SU-DHL-6 (cell line): ENCODE measurements around the gene OR10A4.

Experiments
- H2AFZ ChIP-seq: fragments of 200-600 bp; sonication (generic); 2 replicates; pipeline ENCODE4 v1.6.1; 2014; ENCODE audit warnings: low read depth, mild to moderate bottlenecking, moderate library complexity, mixed read lengths, antibody characterized with exemption, low read length; ENCODE audit not compliant: severe bottlenecking
- H3F3A ChIP-seq: fragments of 200-600 bp; shearing (Covaris generic); 2 replicates; pipeline ENCODE4 v1.6.0; 2016; ENCODE audit warnings: antibody characterized with exemption, mild to moderate bottlenecking; ENCODE audit not compliant: insufficient read depth
- H3K27ac ChIP-seq: fragments of 200-600 bp; sonication (generic); 2 replicates; pipeline ENCODE4 v1.5.1; 2016; ENCODE audit warnings: low read depth, mild to moderate bottlenecking, low read length, moderate library complexity, mixed read lengths
- H3K27me3 ChIP-seq: fragments of 200-600 bp; sonication (generic), shearing (Covaris generic); 2 replicates; pipeline ENCODE4 v1.6.0; 2014; ENCODE audit warnings: mild to moderate bottlenecking, low read length
- H3K36me3 ChIP-seq: fragments of 200-600 bp; sonication (generic); 2 replicates; pipeline ENCODE4 v1.6.1; 2014; ENCODE audit warnings: mild to moderate bottlenecking, low read length, mixed read lengths
- H3K4me2 ChIP-seq: fragments of 300-600, 200-600 bp; shearing (Covaris generic), sonication (generic); 2 replicates; pipeline ENCODE4 v1.6.0; 2014; ENCODE audit warnings: low read length, low read depth, mild to moderate bottlenecking; ENCODE audit not compliant: poor library complexity, severe bottlenecking
- H3K4me3 ChIP-seq: fragments of 200-600 bp; sonication (generic); 2 replicates; pipeline ENCODE4 v1.5.1; 2014; ENCODE audit warnings: antibody characterized with exemption, low read length, mild to moderate bottlenecking, mixed read lengths; ENCODE audit not compliant: insufficient read depth, poor library complexity, severe bottlenecking
- H3K79me2 ChIP-seq: fragments of 200-600 bp; sonication (generic); 2 replicates; pipeline ENCODE4 v1.6.1; 2014; ENCODE audit warnings: mild to moderate bottlenecking, low read length, moderate library complexity; ENCODE audit not compliant: insufficient read depth
- H3K9ac ChIP-seq: fragments of 200-600 bp; sonication (generic); 2 replicates; pipeline ENCODE4 v1.7.0; 2014; ENCODE audit warnings: mild to moderate bottlenecking, low read length
- H3K9me2 ChIP-seq: fragments of 200-600 bp; sonication (generic); replicated peaks from 2 replicates; pipeline ENCODE4 v1.6.1; 2014; ENCODE audit warnings: low read length; ENCODE audit not compliant: insufficient read depth
- H3K9me3 ChIP-seq: fragments of 200-600 bp; sonication (generic); 2 replicates; pipeline ENCODE4 v1.6.1; 2014; ENCODE audit warnings: low read length, mixed read lengths; ENCODE audit not compliant: insufficient read depth
- H4K20me1 ChIP-seq: fragments of 200-600 bp; sonication (generic); 2 replicates; pipeline ENCODE4 v1.6.1; 2014; ENCODE audit warnings: low read depth, mild to moderate bottlenecking, antibody characterized with exemption, low read length, moderate library complexity, mixed read lengths
- EZH2phosphoT487 ChIP-seq: fragments of 200-600 bp; sonication (generic), shearing (Covaris generic); conservative IDR thresholded peaks from 2 replicates; pipeline ENCODE4 v1.6.1; 2018; ENCODE audit warnings: mild to moderate bottlenecking, antibody characterized with exemption, low read length, moderate library complexity, mixed read lengths
- TF ChIP-seq, protein P1 (sequence below): fragments of 200-600 bp; sonication (generic); IDR thresholded peaks from one replicate; pipeline ENCODE4 v1.5.1; 2017; ENCODE audit warnings: antibody characterized with exemption, mild to moderate bottlenecking, low read length, moderate library complexity; ENCODE audit not compliant: insufficient read depth, poor library complexity, severe bottlenecking

Gene OR10A4

DNA sequence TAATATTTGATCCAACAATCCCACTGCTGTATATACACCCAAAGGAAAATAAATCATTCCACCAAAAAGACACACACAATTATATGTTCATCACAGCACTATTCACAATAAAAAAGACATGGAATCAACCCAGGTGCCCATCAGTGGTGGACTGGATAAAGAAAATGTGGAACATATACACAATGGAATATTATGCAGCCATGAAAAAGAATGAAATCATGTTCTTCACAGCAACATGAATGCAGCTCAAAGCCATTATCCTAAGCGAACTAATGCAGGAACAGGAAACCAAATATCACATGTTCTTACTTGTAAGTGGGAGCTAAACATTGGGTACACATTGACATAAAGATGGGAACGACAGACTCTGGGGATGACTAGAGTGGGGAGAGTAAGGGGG is 43.3 kb downstream of the OR10A4 start:
- Histone ChIP-seq H3K4me2 (no peak overlapping the region), H3K36me3 (no peaks in the 10 kb centered on the region), H2AFZ (no peak overlapping the region), H3K9me2 (no peaks in the 10 kb centered on the region), H4K20me1 (no peaks in the 10 kb centered on the region), H3K4me3 (no peak overlapping the region), H3K27me3 (no peaks in the 10 kb centered on the region), H3K79me2 (no peaks in the 10 kb centered on the region), H3K9me3 (no peaks in the 10 kb centered on the region), H3F3A (no peaks in the 10 kb centered on the region), H3K9ac (no peak overlapping the region), H3K27ac (no peak overlapping the region)
- TF ChIP-seq, protein P1, sequence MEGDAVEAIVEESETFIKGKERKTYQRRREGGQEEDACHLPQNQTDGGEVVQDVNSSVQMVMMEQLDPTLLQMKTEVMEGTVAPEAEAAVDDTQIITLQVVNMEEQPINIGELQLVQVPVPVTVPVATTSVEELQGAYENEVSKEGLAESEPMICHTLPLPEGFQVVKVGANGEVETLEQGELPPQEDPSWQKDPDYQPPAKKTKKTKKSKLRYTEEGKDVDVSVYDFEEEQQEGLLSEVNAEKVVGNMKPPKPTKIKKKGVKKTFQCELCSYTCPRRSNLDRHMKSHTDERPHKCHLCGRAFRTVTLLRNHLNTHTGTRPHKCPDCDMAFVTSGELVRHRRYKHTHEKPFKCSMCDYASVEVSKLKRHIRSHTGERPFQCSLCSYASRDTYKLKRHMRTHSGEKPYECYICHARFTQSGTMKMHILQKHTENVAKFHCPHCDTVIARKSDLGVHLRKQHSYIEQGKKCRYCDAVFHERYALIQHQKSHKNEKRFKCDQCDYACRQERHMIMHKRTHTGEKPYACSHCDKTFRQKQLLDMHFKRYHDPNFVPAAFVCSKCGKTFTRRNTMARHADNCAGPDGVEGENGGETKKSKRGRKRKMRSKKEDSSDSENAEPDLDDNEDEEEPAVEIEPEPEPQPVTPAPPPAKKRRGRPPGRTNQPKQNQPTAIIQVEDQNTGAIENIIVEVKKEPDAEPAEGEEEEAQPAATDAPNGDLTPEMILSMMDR: no peak
- no peak for TF ChIP-seq EZH2phosphoT487

DNA sequence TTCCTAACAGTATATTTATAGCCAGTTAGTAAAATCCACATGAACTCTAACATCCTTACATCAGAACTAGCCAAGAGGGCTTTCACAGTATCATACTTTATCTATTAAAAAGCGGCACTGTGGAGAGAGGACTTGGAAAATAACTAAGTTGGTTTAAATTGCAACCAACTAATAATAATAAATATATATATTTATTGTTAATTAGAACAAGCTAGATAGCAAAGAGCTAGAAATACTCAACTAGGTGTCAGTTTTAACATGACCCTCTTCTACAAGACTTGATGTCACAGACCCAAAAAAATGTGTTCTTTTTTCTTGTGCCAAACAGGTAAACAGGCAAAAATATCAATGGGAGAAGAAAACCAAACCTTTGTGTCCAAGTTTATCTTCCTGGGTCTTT is 44.3 kb downstream of the OR10A4 start, which contains the start of gene OR2D3:
Gene OR2D3 (plus strand): TSS at position 301 of the 400 bp plus-strand sequence. CDS start 0 bp downstream, at position 301.
- H3K36me3 ChIP-seq: no peaks in the 10 kb centered on the region
- H3K9me2 ChIP-seq: no peaks in the 10 kb centered on the region
- TF ChIP-seq EZH2phosphoT487: no peak
- TF ChIP-seq, protein P1: no peak
- no peak within 1 kb of the TSS for H3K27ac ChIP-seq
- H2AFZ ChIP-seq: no peak within 1 kb of the TSS
- H3K9me3 ChIP-seq: no peaks in the 10 kb centered on the region
- H3K79me2 ChIP-seq: no peaks in the 10 kb centered on the region
- H4K20me1 ChIP-seq: no peaks in the 10 kb centered on the region
- H3K4me2 ChIP-seq: no peak within 1 kb of the TSS
- H3F3A ChIP-seq: no peaks in the 10 kb centered on the region
- H3K4me3 ChIP-seq: no peak within 1 kb of the TSS
- H3K9ac ChIP-seq: no peak within 1 kb of the TSS
- no peaks in the 10 kb centered on the region for H3K27me3 ChIP-seq

DNA sequence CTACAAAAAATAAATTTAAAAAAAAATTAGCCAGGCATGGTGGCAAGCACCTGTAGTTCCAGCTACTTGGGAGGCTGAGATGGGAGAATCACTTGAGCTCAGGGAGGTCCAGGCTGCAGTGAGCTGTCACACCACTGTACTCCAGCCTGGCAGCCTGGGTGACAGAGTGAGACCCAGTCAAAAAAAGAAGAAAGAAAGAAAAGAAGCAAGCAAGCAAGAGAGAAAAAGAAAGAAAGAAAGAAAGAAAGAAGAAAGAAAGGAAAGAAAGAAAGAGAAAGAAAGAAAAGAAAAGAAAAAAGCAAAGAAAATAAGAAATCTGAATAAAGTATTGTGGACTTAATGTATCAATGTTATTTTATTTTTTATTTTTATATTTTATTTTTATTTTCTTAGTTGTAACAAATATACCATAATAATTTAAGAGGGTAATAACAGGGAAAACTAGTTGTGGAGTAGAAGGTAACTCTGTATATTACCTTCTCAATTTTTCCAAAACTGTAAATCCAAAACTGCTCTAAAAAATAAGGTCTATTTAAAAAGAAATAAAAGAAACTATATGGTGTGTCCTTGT is 48.7 kb downstream of the OR10A4 start:
- Histone ChIP-seq H3K9ac (no peak overlapping the region), H4K20me1 (no peaks in the 10 kb centered on the region), H3K9me3 (no peaks in the 10 kb centered on the region), H3K27ac (no peak overlapping the region), H3K4me3 (no peak overlapping the region), H2AFZ (no peak overlapping the region), H3K9me2 (no peaks in the 10 kb centered on the region), H3K27me3 (no peaks in the 10 kb centered on the region), H3K36me3 (no peaks in the 10 kb centered on the region), H3K79me2 (no peaks in the 10 kb centered on the region), H3F3A (no peaks in the 10 kb centered on the region), H3K4me2 (no peak overlapping the region)
- TF ChIP-seq, protein P1: no peak
- no peak for TF ChIP-seq EZH2phosphoT487
